ENCODE data around the gene SLC26A6.

SLC26A6 gene

DNA sequence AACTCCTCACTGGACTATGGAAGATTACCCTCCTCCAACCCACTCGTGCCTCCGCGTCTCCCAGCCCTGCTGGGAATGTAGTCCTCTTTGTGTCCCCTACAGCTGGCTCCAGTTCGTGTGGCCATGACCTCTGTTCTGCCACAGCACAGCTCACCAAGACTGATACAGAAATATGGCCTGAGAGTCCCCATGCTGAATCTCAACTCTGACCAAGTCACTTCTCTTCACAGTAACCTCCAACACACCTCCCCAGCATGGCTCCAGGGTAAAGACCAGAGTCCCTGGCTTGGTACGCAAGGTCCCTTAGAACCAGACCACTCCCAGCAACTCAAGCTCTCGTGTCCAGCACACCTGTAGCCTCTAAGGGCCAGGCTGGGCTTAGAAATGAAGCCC, 37.9 kb downstream of the SLC26A6 start:
- DNase-seq: no peak

DNA sequence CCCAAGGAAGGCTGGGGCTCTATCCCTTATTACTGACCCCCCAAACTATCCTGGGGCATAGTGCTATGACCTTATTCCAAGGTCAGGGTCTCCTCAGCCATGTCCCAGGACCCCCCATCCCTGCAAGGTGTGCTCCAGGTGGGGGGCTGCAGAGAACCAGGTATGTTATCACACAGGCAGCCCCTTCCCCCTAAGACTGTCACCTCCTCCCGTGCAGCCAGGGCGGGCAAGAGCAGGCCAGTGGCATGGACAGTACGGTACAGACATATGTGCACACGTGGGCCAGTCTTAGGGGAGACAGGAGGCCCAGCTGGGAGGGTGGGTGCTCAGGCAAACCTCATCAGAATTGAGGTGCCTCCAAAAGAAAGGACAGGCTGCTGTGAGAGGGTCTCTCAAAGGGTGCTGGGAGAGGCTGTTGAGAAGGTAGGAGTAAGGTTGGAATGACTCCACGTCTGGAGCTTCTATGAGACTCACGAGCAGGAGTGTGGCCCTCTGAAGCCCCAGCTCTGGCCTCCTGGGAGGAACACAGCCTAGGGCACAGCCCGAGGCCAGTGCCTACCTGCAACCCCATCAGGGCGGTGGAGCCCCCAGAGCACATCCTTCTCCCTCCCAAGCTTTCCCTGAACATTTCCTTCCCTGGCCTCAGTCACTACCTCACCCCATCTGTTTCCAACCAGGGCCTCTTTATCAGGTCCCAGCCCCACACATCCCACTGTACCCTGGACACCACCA, 38.4 kb downstream of the SLC26A6 start:
- no peak for DNase-seq

DNA sequence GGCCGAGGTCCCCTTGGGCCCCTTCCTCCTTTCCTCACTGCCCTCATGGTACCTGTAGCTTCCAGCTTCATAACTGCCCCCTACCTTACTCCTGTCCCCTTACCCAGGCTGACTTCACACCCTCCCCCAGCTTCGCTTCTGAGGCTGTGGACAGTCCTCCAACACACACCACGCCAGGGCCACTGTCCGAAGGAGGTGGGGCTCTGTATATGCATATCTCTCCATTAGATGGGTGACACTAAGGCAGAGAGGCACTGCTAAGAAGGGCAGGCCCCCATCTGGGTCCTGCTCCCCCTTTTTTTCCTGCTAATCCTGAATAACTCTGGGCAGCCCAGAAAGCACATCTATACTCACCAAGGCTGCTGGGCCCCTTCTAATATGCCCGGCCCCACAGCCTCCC, 39.1 kb downstream of the SLC26A6 start:
- no peak for DNase-seq

DNA sequence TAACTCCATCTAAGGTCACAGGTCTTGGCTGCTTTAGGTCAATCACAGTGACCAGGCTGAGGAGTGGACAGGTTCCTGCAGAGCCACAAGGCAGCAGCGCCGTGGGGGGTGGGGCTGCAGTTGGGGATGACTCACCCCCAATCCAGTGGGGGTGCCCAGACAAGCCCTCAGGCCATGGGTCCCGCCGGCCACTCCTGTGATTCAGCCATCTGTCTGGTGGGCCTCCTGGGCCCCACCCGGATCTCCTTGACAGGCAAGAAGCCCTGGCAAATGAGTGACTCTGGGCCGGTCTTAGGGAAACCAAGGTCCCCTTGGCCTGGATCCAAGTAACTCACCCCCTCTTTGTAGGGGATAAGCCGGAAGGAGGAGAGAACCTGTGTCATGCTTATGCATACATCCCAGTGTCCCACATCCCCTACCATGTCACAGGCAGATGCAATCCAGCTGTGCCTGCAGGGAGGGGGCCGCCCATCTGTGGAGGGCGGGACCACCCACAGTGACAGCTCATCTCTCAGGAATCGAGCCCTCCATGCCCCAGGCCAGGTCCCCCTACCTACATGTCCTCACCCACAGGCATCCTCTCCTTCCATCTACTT, 39.6 kb downstream of the SLC26A6 start:
- no peak for DNase-seq

DNA sequence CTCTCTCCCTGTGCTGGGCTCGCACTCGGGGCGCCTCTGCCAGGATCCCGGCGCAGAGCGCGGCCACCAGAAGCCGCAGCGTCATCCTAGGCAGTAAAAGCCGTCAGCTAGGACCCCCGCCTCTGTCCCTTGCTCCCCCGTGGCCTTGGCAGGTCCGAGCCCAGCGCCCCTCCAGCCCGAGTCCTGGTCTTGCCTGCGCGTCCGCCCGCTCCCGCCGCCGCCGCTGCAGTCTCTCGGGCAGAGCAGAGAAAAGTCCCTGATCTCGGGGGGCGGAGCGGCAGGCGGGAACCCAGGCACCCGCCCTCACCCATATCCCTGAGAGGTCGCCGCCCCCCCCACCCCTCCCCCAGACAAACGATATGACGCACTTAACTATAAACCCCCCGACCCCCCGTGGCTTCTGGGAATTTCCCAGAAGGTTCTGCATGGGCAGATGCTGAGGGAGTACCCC, 40.2 kb downstream of the SLC26A6 start, which contains the start of gene COL7A1:
Gene COL7A1, minus strand, starts transcription at position 255 of the 451 bp plus-strand sequence. Its CDS starts 170 bp downstream, at position 85.
- DNase-seq: no peak

DNA sequence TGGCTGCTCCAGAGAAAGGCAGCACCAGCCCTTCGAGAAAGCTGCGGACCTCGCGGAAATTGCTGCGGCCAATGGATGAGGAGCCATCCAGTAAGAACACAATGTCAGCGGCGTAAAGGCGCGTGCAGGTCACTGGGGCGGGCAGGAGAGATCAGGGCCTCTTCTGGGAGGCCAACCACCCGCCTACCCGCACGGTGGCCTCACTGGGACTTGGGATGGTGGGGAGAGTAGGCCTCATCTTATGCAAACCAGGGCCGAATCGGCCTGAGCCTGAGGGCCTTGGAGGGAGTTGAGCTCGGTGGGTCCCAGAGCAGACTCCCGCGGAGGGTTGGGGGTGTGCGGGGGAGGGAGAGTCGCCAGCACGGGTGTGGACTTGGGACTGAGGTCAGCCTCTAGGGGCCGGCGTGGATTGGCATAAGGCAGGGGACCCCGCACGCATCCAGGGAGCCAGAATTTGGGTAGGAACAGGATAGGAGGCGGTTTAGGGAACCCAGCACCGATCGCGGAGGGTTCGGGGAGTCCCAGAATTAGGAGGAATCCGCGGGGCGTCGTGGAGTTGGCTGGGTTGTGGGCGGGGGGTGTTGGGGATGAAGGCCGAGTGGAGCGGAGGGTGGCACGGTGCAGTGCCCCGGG, 40.7 kb downstream of the SLC26A6 start:
- no peak for DNase-seq

DNA sequence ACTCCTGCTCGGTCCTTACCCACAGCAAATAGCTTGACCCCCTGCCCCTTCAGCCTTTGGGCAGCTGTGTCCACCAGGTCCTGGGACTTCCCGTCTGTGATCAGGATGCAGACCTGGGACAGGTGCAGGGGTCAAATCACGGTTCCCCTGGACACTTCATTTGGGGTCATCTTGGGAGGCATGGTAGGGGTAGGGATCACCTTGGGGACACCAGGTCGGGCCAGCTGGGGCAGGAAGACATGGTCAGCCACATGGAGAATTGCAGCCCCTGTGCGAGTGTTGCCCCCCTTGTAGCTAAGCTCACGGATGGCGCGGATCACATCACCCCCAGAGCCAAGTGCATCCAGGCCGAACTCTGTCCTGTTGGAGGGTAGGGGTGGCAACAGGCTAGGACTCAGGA, 41.9 kb downstream of the SLC26A6 start:
- DNase-seq: no peak

DNA sequence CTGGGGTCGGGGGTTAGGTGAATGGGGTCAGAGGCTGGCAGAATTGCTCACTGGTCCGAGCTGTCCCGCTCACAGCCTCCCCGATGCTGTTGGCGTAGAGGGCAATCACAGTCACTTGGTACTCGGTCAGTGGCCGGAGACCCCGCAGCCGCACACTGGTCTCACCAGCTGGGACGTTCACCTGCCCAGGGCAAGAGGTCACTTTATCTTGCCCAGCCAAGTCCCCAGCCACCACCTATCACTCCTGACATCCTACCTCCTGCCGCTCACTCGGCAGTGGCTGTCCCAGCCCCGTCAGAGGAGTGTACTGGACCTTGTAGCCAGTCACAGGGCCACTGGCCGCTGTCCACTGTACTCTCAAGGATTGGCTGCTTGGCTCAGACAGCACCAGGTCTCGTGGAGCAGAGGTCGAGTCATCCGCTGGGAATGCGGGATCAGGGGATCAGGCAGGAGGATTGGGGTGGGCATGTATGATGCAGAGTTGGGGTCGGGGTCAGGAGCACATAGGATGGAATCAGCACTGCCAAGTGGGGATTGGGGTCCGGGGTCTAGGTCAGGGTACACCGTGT, 42.7 kb downstream of the SLC26A6 start:
- DNase-seq: no peak

DNA sequence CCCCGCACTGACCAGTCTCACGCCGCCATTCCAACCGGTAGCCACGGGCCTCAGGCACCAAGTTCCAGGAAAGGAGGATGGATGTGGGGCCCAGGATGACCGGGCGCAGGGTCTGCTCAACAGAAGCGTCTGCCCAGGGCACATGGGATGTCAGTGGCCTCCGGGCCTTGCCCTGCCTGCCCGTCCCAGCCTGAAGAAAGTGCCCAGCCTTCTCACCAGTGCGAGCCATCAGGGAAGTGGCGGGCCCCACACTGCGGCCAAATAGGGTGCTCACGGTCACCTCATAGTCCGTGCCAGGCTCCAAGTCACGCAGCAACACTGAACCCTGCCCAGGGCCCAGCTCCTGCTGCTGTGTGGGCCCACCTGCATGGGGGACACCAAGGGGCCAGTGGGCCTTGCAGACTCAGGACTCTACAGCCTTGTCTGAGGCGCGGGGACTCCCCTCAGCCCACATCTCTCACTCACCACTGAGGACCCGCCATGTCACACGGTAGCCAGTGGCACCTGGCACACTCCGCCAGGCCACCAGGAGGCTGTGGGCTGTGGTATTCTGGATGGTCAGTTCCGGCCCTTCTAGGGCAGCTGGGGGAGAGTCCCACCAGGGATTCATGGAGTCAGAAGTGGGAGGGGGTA, 43.3 kb downstream of the SLC26A6 start:
- no peak for DNase-seq

DNA sequence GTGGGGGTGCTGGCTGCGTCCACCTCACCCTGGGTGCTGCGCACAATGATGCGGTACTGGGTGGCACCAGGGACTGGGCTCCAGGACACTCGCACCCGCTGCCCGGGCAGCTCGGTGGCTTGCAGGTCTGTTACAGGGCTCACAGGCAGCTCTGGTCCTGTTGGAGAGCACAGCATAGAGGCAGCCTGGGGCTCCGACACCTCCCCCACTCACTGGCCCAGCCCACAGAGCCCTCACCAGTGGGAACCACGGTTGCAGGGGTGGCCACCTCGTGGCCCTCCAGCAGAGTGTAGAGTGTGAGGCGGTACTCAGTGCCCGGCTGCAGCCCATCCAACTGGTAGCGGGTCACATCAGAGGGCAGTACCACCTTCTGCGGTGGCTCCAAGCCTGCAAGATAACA, 43.8 kb downstream of the SLC26A6 start:
- no peak for DNase-seq

DNA sequence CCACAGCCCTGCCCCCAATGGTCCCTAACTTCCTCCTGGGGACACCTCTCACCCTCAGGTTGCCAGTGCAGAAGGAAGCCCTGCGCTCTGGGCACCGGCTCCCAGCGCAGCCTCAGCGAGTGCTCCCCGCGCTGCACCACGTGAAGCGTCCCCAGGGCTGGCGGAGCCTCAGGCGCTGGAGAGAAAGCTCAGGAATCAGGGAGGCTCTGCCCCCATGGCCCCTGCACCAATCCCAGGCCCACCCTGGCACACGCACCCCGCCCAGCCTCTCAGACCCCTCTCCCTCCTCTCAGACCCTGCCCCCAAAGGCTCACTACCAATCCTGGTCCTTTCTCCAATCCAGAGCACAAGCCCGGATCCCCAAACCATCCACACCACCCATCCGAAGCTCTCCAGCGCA, 47.0 kb downstream of the SLC26A6 start:
- no peak for DNase-seq

DNA sequence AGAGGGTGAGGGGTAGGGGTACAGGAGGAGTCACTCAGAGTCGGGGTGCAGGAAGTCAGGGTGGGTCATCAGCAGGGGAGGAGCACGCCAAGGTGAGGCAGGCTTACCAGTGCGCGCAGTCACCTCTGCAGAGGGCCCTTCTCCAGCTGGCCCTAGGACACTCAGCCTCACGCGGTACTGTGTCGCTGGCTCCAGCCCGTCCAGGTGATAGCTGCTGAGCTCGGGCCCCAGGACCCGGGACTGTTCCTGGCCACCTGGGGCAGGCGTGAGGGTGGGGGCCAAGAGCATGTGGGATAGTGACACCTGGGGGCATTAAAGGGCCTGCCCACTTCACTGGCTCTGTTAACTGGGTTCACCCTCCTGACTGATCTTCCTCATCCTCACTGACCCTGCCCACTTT, 47.6 kb downstream of the SLC26A6 start:
- DNase-seq: no peak

DNA sequence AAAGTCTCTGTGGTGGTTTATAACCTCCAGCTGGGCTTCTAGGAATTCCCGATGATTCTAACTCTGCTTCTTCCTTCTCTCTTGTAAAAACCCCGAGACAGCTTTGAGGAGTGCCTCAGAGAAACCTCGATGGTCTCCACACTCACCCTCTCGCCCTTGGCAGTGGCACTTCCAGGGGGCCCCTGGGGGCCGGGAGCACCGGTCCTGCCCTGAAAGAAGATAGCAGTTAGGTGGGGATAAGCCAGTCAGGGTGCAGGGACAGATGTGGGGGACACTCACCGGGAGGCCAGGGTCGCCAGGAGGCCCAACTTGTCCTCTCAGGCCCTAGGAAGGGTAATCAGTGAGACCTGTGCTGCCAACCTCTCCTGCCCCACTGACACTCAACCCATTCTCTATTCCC, 49.9 kb downstream of the SLC26A6 start:
- DNase-seq: no peak

DNA sequence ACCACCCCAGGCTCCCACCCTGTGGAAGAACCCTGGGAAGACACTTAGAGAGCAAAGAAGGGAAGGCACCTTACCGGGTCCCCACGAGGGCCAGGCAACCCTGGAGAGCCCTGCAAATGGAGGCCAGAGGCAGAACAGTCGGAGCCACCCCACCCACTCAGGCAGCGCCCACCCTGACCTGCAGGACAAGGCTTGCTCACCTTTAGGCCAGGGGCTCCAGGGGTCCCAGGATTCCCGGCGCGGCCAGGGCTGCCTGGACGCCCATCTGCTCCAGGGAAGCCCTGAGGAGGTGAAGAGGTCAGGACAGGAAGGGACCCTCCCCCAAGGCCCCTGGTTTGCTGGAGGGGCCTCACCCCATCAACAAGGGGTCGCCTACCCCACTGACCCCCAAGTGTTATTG, 50.4 kb downstream of the SLC26A6 start:
- no peak for DNase-seq

DNA sequence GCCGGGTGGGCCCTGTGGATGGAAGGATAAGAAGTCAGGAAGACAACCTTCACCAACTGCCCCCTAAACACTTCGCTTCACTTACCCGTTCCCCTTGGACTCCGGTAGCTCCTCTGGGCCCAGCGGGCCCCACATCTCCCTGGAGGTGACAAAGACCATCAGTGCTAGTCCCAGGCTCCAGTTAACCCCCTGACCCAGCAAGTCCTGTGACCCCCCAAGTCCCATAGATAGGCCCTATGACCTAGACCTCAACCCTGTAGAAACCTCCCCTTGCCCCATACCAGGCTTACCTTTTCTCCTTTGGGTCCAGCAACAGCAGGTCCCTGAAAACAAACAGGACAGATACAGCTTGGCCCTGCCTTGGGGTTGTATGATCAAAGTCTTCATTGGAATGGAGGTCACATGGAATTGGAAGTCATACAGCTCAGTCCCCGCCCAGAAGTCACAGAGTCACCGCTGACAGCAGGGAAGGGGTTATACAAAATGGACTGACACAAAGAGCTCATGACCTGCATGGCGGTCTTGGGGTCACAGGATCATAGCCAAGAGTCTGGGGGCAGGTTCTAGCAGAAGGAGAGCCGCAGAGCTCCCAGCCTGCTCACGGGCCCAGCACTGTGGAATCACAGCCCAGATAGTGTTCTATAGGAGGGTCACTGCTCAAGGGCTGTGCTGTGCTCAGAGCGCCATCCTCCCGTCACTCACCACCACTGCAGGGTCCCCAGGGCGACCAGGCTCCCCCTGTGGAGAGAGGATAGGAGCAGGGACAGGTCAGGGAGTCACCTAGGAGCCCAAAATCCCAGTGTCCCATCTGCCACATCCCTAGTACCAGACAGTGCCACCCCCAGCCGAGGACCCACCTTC, 53.4 kb downstream of the SLC26A6 start:
- no peak for DNase-seq

DNA sequence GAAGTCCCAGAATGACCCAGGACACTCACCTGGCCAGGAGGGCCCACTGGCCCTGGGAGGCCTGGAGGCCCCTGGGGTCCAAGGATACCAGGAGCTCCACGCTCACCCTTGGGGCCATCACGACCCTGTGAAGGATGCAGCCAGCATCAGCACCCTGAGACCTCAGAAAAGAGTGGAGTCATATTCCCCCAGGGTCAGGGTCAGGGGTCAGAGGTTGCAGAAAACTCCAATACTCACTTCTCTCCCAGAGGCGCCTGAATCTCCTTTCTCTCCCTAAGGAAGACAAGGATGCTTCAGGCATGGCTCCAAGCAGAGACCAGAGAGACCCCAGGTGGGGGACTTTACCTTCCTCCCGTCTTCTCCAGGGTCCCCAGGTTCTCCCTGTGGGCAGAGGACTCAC, 58.6 kb downstream of the SLC26A6 start:
- DNase-seq: no peak

Data from SHP77 treated with DMSO at 0.1 percent for 48 hours (cell line).